Left forelimb (tissue), 1 donor: ENCODE measurements around the gene IL17RE.
A peak's percentile ranks its signal among the peaks of the same experiment; 100 is the strongest.
"Not testable (repeated sequence)": the region's sequence is repeated elsewhere in the genome, so short reads cannot be mapped to it uniquely, and the experiment has no call there.

ENCODE experiments used
- DNase-seq: peaks from one replicate; pipeline ENCODE4 v3.0.0-alpha.2; 2018; ENCODE audit warnings: low spot score

The IL17RE gene

GRCh38 chr3:9881441-9881840, 21.2 kb upstream of the IL17RE start:
- DNase-seq: no peak

DNA sequence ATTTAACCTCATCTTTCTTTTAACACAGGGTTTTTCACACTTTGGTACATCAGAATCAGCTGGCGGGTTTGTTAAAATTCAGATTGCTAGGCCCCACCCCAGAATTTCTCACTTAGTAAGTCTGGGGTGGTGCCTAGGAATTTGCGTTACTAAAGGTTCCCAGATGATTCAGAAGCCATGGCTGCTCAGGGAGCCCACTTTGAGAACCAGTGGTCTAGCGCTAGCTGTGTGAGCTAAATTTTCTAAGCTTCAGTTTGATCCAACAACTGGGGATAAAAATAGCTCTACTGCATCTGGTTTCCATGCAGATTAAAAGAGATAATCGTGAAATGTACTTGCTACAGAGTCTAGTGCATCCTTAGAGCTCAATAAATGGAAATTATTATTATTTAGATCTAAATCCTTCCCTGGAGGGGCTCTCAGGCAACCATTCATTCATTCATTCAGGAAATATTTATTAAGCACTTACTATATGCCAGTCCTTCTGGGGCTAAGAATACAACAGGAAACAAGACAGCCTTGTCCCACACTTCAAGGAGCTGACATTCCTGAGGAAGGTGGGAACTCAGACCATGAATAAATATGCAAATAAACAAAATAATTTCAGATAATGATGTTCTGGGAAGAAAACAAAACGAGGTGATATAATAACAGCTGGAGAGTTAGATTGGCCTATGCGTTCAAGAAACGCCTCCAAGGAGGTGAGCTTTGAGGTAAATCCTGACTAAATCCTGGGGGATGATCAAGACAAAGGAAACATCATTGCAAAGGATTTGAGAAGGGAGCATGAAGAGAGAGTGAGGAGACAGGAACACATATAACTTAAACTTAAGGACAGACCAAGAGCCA, 18.7 kb upstream of the IL17RE start:
- no peak for DNase-seq

- no peak for DNase-seq
Observed at GRCh38 chr3:9884555-9885165, 18.0 kb upstream of the IL17RE start.

DNA sequence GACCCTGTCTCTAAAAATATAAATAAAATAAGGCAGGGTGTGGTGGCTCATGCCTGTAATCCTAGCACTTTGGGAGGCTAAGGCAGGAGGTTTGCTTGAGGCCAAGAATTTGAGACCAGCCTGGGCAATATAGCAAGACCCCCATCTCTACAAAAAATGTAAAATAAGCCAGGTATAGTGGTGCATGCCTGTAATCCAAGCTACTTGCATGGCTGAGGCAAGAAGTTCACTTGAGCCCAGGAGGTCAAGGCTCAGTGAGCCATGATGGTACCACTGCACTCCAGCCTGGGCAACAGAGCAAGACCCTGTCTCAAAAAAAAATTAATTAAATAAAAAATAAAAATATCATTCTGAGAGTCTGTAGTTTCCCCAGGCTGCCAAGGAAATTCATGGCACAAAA, 16.3 kb upstream of the IL17RE start:
- DNase-seq: no peak

DNA sequence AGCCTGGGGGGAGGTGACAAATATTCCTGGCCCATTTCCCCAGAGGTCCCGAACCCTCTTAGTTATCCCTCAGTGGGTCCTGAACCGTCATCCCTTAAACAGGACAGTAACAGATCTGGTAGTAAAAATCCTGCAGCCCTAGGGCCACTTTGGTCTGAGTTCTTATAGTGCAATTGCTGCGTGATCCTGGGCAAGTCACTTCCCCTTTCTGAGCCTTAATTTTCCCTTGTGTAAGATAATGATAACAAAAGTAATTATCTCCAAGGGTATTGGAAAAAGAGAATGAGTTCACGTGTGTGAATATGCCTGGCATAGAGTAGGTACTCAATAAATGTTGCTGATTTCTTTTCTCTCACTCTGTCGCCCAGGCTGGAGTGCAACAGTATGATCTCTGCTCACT, 15.2 kb upstream of the IL17RE start:
- no peak for DNase-seq

GRCh38 chr3:9888540-9888939, 14.1 kb upstream of the IL17RE start:
- no peak for DNase-seq

- DNase-seq: no peak
Observed at GRCh38 chr3:9889405-9889804, 13.2 kb upstream of the IL17RE start.

DNA sequence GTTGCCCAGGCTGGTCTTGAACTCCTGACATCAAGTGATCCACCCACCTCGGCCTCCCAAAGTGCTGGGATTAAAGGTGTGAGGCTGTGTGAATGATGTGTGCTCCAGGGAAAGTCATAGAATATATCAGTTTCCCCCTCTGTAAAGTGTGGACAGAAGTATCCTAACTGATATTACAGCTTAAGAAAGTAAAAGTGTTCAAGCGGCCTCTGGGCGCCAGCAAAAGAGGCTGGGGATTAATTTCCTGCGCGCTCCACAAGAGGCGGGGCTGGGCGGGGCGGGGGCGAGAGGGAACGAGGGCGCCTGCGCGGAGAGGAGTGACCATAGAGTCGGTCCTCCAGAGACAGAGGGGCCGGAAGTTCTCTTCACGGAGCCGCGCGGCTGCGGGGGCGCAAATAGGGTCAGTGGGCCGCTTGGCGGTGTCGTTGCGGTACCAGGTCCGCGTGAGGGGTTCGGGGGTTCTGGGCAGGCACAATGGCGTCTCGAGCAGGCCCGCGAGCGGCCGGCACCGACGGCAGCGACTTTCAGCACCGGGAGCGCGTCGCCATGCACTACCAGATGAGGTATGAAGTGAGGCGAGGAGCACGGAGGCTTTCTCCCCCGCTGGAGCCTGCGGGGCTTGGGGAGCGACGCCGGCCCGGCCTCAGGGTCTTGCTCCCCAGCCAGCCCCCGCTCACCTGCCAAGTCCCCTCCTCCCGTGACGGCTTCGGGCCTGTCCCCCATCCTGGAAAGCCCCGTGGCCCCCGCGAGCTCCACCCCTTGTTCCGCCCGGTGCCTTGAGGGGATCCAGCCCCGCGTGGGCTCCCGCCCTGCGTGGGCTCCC, 12.2 kb upstream of the IL17RE start, which contains the start of gene JAGN1:
Gene JAGN1 (plus strand): TSS at position 362 of the 823 bp plus-strand sequence. CDS start 113 bp downstream, at position 475.
- peak; percentile 97 for DNase-seq

- DNase-seq: no peak
Observed at GRCh38 chr3:9891072-9891622, 11.5 kb upstream of the IL17RE start.

GRCh38 chr3:9893739-9894138, 8.9 kb upstream of the IL17RE start:
- no peak for DNase-seq

DNA sequence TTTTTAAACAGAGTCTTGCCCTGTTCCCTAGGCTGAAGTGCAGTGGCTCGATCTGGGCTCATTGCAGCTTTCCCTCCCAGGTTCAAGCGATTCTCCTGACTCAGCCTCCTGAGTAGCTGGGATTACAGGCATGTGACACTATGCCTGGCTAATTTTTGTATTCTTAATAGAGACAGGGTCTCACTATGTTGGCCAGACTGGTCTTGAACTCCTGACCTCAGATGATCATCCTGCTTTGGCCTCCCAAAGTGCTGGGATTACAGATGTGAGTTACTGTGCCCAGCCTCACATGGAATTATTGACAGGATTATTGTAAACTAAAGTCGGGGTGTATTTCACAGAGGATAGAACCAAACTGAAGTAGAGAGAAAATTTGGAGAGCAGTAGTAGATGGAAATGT, 6.9 kb upstream of the IL17RE start:
- DNase-seq: not testable (repeated sequence)

DNA sequence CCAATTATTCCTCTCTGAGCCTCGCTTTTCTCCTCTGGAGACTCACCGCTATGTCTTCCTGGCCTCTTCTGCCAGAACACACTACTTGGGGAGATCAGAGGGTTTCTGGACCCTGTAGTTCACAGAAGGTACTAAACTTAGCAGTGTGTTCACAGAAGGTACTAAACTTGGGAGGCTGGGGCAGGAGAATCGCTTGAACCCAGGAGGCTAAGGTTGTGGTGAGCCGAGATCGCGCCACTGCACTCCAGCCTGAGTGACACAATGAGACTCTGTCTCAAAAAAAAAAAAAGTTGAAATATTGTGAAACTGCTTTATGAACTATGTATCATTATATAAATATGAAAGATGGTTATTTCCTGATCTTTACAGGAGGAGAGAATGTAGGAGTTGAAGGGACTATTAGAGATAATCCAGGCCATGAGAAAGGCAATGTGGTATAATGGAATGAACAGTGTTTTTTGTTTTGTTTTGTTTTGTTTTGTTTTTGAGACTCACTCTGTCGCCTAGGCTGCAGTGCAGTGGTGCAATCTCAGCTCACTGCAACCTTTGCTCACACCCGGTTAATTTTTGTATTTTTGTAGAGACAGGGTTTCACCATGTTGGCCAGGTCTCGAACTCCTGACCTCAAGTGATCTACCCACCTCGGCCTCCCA, 5.8 kb upstream of the IL17RE start:
- not testable (repeated sequence) for DNase-seq

DNA sequence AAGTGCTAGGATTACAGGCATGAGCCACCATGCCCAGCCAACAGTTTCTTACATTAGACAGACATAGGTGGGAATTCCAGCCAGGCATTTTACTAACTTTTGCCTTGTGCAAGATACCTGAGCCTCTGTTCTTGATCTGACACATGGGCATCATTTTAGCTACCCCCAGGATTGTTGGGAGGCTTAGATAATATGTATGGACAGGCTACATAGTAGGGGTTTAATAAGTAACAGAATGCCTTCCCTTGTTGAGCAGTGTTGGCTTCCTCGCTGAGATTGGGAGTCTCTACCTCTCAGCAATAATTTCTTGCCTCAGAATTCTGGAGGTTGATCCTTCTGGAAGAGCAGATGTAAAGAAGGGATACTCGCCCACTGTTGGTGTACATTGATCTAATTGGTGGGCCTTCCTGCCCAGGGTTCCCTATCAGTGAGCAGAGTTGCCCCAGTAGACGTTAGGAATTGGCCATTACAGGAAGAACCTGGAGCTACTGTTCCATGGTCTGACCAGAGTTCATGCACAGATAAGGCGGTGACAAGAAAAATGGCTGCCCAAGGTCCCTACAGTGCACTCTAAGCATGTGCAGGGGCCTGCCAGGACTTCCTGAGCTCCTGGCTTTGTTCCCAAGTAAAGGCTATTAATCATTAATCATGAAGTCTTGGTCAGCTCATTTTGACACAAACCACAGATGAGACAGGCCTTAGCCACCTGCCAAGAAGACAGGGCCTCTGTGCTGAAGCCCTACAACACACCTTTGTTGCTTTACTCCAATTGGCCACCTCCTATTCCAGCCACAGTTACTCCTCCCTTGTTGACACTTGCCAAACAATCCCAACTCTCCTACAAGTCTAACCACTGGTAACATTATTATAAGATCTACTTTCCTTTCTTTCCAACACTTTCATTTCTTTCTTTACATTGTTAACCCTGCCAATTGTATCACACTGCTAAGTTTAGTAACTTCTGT, 5.0 kb upstream of the IL17RE start:
- DNase-seq: no peak

- no peak for DNase-seq
Observed at GRCh38 chr3:9898467-9899241, 4.0 kb upstream of the IL17RE start.

GRCh38 chr3:9899289-9899791, 3.3 kb upstream of the IL17RE start:
- no peak for DNase-seq

- not testable (repeated sequence) for DNase-seq
Observed at GRCh38 chr3:9900965-9901415, 1.7 kb upstream of the IL17RE start.

DNA sequence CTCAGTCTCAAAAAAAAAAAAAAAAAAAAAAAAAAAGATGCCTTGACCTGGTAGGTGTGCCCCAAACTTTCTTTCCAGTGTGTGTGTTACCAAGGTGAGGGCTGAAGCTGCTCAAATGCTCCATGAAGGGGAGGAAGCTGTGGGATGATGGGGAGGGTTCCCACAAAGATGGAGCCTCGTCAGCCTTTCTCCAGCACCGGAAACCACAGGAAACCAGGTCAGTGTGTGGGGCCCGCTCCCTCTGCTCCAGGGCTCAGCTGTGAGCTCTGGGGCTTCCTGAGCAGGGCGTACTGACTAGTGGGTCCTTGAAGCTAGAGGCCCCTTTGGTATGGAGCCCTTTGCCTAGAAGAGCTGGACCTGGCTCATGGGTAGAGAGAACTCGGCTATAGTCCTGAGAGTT, 681 bp upstream of the IL17RE start:
- DNase-seq: no peak

DNA sequence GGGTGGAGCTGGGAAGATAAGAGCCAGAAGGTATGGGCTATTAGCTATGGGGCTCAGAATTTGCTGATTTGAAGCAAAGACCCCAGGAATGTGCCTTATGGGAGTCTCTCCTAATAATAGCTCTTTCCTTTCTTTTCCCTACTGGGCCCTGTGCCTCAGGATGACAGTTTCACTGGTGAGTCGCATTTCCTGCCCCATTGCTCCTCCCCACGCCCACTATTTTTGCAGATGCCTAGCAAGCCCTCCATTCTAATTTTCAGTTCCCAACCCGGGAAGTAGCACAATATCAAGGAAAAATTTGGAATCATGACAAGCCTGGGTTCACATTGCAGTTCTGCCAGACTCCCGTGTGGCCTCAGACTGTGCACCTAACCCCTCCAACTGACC, 583 bp downstream of the IL17RE start:
- no peak for DNase-seq

- DNase-seq: no peak
Observed at GRCh38 chr3:9903904-9904303, 1.3 kb downstream of the IL17RE start.

- DNase-seq: no peak
Observed at GRCh38 chr3:9906480-9906879, 3.8 kb downstream of the IL17RE start.
